SKM-1 treated with dmso at 0.1 percent for 144 hours (cell line): ENCODE data around the gene PABPN1L.

Source experiments
- DNase-seq: peaks from one replicate; lab custom pipeline; 2025; ENCODE audit not compliant: unreplicated experiment; lab: John Stamatoyannopoulos, UW

Gene PABPN1L

GRCh38 chr16:88866151-88866920 lies at the start of gene PABPN1L:
PABPN1L (minus strand) TSS chr16:88866660; CDS start chr16:88866606, 54 bp downstream.
- no peak for DNase-seq

GRCh38 chr16:88915639-88916327 lies 49.3 kb upstream of the PABPN1L start:
- no peak for DNase-seq

DNA sequence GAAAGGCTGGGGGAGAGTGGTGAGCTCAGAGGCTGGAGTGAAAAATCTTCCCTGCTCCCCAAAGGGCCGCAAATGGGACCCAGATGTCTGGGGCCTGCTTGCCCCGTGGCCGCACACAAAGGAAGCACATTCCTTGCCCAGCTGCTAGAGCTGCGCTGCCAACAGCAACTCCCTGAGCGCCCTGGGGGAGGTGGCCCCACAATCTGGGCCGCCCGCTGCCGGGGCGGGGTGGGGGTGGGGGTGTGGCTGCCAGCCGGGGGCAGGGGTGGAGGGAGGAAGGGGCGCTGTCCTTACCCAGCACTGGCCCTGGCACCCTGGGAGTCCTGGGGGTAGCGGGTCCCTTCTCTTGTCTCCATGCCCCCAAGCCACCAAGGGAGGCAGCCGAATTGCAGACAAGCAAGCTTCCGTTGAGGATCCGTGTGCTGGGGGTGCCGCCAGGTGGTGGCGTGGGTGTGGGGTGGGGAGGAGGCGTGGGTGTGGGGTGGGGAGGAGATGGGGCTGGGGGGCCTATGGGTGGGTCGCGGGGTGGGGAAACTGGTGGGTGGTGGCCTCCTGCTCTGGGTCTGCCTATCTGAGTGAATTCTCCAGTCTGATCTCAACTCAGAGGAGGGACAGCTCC lies 48.4 kb upstream of the PABPN1L start:
- no peak for DNase-seq

DNA sequence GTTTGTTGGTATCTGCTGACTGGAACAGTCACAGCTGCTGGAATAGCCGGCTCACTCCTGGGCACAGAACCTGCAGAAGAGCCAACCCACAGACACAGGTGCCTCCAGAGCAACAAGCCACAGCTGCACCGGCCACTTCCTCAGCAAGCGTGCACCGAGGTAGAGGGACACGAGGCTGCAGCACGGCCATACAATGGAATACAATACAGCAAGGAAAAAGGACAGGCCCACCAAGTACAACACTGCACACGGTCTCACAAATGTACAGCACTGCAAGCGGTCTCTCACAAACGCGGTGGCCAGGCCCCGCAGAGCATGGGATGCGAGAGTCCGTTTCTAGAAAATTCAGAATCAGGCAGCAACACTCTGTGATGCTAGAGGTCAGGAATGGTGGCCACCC lies 47.4 kb upstream of the PABPN1L start:
- no peak for DNase-seq

GRCh38 chr16:88913001-88913612 lies 46.6 kb upstream of the PABPN1L start:
- DNase-seq, result no peak

- DNase-seq, result no peak
These were observed 46.1 kb upstream of the PABPN1L start for GRCh38 chr16:88912556-88912955.

- no peak for DNase-seq
These were observed 45.5 kb upstream of the PABPN1L start for GRCh38 chr16:88911946-88912310.

- no peak for DNase-seq
These were observed 44.9 kb upstream of the PABPN1L start for GRCh38 chr16:88911136-88911945.

- no peak for DNase-seq
These were observed 44.0 kb upstream of the PABPN1L start for GRCh38 chr16:88910284-88911135.

DNA sequence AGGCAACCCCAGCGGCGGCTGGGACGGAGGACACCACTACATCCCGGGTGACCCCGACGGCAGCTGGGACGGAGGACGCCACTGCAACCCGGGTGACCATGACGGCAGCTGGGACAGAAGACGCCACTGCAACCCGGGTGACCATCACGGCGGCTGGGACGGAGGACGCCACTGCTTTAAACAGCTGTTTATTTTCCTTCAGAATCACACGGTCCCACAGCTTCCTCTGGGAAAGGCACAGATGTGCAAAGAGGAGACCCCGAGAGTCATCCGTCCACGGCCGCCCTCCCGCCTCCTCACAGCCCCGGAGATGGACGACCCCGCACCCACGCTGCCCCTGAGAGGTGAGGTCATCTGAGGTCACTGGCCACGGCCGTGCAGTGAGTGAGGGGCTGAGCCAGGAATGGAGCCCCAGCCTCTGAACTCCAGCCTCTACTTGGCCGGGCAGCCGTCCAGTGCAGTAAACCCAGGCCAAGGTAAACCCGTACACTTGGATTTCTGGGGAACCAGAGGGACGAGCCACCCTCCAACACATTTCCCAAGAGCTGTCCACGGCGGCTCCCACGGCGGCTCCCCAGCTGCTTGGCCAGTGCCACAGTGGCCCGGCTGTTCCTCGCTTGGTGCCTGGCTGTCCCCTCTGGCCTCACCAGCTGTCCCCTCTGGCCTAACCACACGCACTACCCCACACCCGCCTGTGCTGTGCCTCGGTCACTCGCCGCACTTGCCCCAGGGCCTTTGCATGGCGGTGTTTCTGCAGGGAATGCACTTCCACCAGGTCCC lies 43.2 kb upstream of the PABPN1L start:
- no peak for DNase-seq

- no peak for DNase-seq
These were observed 41.8 kb upstream of the PABPN1L start for GRCh38 chr16:88908307-88908706.

DNA sequence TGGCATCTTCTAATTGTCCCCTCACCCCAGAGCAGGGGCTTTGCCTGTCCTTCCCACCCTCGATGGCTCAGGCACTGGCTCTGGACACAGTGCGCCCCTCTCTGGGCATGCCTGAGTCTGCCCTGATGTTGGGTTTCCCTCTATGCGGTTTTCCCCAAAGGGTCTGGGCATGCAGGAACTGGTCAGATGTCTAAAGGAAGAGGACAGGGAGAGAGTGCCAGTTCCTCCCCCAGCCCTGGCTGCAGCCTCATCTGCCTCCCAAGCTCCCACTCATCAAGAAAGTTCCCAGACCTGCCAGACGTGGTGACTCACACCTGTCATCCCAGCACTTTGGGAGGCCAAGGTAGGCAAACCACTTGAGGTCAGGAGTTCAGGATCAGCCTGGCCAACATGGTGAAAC lies 41.3 kb upstream of the PABPN1L start:
- no peak for DNase-seq

- DNase-seq, result no peak
These were observed 40.2 kb upstream of the PABPN1L start for GRCh38 chr16:88906535-88907105.

DNA sequence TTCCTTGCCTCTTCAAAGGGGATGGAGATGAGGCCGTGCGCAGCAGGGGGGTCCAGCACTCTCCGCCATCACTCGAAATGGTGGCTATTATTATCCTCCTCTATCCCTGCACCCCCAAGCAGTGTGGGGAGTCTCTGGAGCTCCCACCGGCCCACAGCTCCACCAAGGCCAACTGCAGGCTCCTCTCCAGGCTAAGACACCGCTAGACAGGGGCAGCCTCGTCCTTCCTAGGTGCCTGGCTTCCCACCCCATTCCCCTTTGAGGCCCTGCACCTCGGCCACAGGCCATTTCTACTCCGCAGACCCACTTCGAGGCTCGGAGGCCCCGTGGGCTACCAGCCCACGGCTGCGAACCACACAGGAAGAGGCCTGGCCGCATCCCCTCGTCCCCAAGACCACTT lies 39.6 kb upstream of the PABPN1L start:
- no peak for DNase-seq

DNA sequence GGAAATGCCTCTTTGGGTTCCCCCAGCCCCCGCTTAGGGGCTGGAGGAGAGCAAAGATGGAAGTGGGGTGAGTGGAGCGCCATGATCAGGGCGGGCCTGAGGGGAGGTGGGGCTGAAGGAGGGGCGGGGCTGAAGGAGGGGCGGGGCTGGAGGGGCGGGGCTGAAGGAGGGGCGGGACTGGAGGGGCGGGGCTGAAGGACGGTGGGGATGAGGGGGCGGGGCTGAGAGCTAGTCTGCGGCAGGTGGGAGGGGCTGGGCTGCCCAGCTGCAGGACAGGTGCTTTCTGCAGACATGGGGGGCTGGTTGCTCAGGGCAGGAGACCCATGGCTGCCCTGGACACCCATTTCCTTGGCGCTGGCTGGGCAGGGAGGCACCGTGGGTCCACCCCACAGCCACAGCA lies 39.1 kb upstream of the PABPN1L start:
- DNase-seq, result no peak

DNA sequence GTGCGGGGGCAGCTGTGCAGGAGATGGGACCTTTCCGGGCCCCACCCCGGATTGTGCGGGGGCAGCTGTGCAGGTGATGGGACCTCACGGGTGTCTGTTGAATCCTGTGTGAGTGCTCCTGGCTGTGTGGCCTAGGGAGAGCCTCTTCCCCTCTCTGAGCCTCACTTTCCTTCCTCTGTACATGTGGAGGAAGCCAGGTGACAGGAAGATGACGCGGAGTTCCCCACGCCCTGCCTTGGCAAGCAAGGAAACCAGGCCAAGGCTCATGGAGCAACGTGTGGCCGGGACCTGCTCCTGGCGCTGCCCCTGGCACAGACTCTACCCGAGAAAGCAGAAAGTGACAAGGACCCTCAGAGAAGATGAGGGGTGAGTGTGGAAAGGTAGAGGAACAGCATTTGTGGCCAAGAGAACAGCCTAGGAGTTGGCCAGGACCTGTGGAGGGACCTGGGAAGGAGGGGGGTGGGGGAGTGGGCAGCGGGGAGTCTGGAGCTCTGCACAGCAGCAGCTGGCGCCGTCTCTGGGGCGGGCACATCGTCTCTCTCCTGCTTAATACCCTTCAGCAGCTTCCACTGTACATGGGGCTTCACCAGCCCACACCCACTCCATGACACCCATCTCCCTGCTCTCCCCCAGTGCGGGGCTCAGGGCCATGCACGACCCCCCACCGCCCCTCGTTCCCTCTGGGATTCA lies 38.4 kb upstream of the PABPN1L start:
- DNase-seq, result no peak

DNA sequence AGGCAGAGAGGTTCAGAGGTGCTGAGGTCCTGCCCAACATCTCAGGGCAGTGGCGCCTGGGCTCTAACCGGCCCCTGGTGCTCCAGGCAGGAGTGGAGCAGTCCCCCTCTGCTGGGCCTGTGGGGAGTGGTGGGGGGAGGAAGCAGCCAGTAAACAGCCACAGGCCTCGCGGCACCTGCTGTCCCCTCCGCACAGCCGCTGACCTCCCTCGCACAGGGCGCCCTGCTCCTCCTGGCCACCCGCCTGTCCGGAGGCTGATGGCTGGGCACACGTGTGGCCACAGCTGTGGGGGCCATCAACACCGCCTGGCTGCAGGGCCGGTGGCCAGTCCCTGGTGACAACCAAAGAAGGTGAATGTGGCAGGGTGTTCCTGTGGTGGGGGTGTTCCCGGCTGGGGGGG lies 36.8 kb upstream of the PABPN1L start:
- no peak for DNase-seq

DNA sequence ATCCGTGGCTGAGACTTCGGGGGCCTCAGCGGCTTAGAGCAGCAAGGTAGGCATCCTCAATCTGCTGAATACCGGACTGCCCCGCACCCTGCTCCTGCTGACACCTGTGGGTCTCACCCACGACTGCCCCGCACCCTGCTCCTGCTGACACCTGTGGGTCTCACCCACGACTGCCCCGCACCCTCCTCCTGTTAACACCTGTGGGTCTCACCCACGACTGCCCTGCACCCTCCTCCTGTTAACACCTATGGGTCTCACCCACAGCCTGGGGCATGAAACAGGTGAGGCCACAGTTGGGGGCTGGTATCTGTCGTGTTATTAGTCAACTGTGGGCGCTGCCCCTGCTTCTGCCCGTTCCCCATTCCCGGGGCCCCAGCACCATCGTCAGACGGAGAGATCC lies 36.3 kb upstream of the PABPN1L start:
- no peak for DNase-seq
